GM08714 (cell line): Measurements from ENCODE around the gene POLR1C.

ENCODE experiments used
- H3K4me3 ChIP-seq: fragments of 200-500 bp; sonication (Bioruptor generic); 2 replicates; pipeline ENCODE4 v1.5.1; 2014; ENCODE audit warnings: mild to moderate bottlenecking, low read length, inconsistent platforms
- ZNF274 ChIP-seq: IDR thresholded peaks from 2 replicates; pipeline ENCODE4 v1.6.1; 2012; ENCODE audit warnings: mild to moderate bottlenecking, low read depth, low read length

Gene POLR1C

DNA sequence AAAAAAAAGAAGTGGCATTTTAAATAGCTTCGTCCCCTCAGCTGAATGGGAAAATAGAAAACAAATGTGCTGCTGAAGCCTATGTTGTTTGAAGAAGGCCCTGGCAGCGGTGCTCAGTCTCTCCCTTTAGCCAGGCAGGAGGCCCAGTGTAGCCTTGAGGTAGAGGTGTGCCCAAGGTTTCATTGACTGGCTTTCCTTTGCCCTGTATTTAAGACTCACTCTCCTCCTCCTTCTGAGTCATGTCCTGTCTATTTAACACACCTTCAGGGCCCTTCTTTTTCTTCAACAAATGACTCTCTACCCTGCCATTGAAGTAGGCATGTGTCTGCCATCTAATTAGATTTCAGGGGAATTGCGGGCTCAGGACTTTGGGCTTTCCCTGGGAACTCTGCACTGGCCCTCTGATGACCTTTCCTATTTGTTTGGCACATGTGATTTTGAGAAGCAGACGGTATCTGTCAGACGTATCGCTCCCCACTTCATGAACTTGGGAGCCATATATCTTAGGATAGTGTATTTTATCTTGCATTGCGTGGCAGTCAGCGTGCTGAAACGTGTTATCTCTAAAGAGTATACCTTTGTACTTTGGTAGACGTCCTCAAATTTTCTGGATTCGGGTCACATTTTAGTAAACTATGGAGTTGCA is 35.2 kb upstream of the POLR1C start:
- TF ChIP-seq ZNF274 = no peak
- H3K4me3 ChIP-seq = no peak overlapping the region

GRCh38 chr6:43488667-43489276 is 28.1 kb upstream of the POLR1C start:
- TF ChIP-seq ZNF274 = no peak
- no peak overlapping the region for H3K4me3 ChIP-seq

DNA sequence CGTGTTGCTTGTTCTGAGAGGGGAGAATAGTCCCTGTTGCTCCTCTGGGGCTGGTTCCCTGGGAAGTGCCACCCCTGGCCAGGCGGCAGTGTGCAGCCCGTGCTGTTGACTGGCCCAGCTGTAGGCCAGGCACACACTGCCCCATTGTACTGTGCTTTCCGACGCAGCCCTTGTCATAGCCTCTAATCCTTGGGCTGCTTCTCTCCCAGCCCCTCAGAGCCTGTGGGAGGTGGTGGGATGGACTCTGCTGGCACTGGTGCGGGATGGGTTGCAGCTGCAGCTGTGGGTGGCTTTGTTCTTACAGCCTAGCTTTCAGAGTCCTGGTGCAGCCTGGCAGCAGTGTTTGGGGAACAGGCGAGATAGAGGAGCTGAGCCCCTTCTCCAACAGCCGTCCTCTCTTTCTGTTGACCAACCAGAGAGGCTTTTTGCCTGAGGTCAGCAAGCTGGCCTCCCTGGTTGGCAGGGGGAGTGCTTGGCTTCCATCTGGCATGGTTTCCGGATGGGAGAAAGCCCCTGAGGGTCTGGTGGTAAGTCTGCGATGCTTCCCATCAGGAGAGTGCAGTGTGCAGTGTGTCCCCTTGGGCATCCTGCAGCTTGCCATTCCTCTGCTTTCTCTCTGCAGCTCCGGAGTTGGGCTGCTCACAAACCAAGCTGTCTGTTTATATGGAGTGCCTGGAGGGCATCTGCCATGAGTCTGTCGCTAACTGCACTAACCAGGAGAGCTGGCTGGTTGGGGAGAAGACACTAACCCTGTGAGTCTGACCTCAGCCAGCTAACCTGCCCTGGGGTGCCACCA is 27.4 kb upstream of the POLR1C start:
- TF ChIP-seq ZNF274 = no peak
- H3K4me3 ChIP-seq = no peak overlapping the region

DNA sequence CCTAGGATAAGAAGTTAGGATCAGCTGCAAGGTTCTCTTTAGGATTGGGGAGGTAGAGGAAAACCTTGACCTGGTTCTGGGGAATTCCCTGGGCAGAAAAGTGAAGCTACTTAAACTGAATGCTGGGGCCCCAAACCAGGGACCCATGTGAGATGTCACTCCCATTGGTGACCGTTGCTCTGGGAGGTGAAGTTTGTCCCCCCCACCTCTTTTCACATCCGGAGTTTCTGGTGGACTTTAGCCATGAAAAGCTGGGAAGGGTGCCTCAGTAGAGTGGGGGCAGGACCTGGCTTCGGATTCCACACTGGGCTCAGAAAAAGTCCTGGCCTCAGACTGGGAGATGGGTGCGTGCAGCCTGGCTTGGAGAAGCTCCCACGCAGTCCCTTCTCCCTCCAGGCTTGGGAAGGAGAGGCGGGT is 26.4 kb upstream of the POLR1C start:
- H3K4me3 ChIP-seq = no peak overlapping the region
- no peak for TF ChIP-seq ZNF274

- no peak for TF ChIP-seq ZNF274
These were observed 24.9 kb upstream of the POLR1C start for GRCh38 chr6:43491750-43492661.

GRCh38 chr6:43492673-43493072 is 24.2 kb upstream of the POLR1C start:
- no peak for TF ChIP-seq ZNF274
- no peak overlapping the region for H3K4me3 ChIP-seq

More at GRCh38 chr6:43491750-43492661, 24.9 kb upstream of the POLR1C start:
- no peak overlapping the region for H3K4me3 ChIP-seq

DNA sequence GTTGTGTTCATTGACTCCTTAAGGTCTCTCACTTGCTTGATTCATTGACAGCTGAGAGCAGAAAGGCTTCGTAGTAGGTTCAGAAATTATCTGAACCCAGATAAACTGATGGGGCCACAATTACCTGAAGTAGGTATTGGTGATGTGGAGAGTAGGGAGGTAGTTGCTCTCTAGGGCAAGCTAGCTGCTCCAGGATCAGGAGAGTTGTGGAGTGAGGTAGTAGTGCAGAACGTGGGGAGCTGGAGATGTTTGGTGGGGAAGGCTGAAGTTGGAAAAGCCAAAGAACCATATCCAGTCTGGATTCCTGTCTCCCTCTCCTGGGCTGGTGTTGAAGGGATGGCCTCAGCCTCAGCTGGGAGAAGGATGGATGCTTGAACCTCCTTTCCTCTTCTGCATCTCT is 23.7 kb upstream of the POLR1C start:
- TF ChIP-seq ZNF274 = no peak

DNA sequence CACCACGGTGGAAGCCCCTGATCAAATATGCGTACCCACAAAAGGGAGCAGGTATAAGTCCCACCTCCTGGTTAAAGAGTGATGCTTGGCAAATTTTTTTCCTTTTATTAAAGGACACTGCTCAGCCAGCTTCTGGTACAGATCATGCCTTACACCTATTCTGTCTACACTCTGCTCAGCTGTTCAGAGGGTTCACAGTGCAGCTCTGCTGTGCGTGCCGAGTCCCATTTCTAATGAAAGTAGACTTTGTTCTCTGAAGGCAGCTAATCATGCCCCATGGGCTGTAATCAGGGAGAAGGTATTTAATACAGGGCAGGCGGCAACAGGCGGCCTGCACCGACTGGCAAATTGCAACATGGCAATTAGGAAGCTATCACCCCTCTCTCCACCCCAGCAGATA is 23.1 kb upstream of the POLR1C start:
- TF ChIP-seq ZNF274 = no peak
- H3K4me3 ChIP-seq = no peak overlapping the region

More for the DNA sequence above, 23.7 kb upstream of the POLR1C start:
- no peak overlapping the region for H3K4me3 ChIP-seq

DNA sequence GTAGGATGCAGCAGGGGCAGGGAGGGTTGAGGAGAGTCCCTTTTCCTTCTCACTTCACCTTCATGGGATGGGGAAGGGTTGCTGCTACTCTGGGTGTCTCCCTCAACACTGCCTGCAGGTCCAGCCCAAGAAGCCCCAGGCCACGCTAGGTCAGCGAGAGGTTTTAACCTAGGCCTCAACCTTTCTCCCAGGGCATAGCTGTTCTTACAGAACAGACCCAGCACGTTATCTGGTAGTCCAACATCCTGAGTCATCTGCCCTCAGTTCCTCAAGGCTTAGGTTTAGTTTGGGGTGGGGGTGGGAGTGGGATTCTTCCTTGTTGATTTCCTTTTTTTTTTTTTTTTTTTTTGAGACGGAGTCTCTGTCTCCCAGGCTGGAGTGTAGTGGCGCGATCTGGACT is 22.6 kb upstream of the POLR1C start:
- no peak for TF ChIP-seq ZNF274
- H3K4me3 ChIP-seq = no peak overlapping the region

DNA sequence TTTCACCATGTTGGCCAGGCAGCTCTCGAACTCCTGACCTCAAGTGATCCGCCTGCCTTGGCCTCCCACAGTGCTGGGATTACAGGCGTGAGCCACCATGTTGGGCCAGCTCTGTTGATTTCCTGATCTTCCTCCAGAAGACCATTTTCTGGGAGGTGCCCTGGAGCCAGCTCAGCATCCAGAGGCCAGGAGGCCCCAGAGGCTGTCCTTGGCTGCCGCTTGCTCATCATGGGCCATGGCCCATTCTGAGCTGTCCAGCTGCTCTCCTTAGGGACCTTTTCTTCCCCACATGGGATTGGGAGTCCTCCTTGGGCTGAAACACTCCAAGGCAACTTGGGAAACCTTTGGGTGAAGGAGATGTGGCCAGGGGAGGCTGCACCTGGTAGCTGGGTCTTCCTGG is 22.1 kb upstream of the POLR1C start:
- no peak overlapping the region for H3K4me3 ChIP-seq
- no peak for TF ChIP-seq ZNF274

- no peak overlapping the region for H3K4me3 ChIP-seq
- no peak for TF ChIP-seq ZNF274
These were observed 21.4 kb upstream of the POLR1C start for GRCh38 chr6:43495409-43495941.

DNA sequence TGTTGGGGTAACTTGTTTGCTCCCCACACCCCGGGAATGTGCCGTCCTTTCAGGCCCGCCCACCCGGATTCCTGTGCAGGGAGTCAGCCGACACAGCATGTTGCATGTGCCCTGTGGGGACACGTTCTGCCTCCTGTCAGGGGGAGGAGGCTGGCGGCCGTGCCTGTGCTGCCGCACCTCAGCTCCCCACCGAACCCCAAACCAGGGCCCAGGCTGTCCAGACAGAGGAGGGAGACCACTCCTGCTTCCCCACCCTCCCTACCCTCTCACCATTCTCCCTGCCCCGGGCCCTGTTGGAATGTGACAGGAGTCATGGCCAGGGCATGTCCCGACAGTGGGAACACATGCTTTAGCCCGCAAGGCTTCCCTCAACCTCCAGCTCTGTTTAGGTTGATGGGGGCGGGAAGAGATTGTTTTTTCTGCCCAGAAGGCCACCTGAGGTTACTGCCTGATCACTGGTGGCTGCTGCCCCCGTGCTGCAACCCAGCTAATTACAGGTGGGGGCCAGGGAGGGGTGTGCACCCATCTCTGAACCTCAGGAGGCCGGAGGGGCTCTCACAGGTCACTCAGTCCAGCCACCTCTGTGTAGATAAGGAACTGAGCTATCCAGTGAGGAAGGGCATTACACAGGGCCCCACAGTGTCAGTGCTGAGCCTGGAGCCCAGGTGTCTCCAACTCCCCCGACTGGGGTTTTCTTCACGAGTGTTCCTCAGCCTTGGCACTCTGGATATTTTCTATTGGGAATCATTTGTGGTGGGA is 20.3 kb upstream of the POLR1C start:
- no peak overlapping the region for H3K4me3 ChIP-seq

GRCh38 chr6:43497129-43497396 is 19.8 kb upstream of the POLR1C start:
- no peak for TF ChIP-seq ZNF274
- H3K4me3 ChIP-seq = no peak overlapping the region

More for the DNA sequence above, 20.3 kb upstream of the POLR1C start:
- no peak for TF ChIP-seq ZNF274
